ENCODE data around the gene CYP2E1.
"Not testable (repeated sequence)": the region's sequence is repeated elsewhere in the genome, so short reads cannot be mapped to it uniquely, and the experiment has no call there.

Gene CYP2E1

DNA sequence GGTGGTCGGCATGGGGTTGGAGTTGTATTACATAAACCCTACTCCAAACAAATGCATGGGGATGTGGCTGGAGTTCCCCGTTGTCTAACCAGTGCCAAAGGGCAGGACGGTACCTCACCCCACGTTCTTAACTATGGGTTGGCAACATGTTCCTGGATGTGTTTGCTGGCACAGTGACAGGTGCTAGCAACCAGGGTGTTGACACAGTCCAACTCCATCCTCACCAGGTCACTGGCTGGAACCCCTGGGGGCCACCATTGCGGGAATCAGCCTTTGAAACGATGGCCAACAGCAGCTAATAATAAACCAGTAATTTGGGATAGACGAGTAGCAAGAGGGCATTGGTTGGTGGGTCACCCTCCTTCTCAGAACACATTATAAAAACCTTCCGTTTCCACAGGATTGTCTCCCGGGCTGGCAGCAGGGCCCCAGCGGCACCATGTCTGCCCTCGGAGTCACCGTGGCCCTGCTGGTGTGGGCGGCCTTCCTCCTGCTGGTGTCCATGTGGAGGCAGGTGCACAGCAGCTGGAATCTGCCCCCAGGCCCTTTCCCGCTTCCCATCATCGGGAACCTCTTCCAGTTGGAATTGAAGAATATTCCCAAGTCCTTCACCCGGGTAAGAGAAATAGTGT lies at the start of gene CYP2E1:
TSS of gene CYP2E1 (plus strand) at position 407 of the 632 bp plus-strand sequence. CDS start at position 440, 33 bp downstream.
- no peak for DNase-seq (ENCODE audit: low read depth)

DNA sequence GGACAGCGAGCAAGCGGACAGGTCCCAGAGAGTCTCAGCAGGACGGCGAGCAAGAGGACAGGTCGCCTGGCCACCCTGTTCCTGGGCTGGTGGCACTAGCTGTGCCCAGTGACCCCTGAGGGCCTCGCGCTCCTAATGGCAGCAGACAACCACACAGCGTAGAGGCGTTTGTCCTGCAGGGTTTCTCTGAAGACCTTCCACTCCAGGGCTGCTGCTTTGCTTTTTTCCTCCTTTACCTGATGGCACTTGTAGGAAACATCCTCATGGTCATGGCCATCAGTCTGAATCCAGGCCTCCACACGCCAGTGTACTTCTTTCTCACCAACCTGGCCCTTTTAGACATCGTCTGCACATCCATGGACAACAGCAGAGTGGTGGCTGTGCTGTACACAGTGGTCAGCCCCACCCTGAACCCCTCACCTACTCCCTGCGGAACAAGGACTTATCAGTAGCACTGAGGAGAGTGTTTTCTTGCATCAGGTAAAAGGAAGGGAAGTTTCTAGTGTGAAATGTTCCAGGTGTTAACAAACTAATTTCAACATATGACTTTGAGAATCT lies 46.0 kb upstream of the CYP2E1 start:
- DNase-seq (ENCODE audit: low read depth) = no peak

DNA sequence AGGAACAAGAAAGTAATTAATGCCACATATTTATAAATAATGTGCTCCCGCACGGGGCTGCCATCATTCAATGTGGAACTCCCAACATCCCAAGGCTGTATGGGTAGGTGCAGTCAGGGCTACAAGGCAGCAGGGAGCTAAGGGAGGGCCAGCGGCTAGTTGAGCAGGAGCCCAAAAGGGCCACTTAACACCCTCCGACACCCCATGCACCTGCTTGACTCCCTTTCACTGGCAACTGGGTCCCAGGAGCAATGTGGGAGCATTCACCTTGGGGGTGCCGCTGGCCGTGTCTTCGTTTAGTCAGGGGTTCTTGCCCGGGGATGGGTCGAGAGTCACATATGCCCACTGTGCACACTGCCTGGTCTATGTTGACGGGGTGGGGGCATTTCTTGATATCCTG lies 45.5 kb upstream of the CYP2E1 start:
- no peak for DNase-seq (ENCODE audit: low read depth)

DNA sequence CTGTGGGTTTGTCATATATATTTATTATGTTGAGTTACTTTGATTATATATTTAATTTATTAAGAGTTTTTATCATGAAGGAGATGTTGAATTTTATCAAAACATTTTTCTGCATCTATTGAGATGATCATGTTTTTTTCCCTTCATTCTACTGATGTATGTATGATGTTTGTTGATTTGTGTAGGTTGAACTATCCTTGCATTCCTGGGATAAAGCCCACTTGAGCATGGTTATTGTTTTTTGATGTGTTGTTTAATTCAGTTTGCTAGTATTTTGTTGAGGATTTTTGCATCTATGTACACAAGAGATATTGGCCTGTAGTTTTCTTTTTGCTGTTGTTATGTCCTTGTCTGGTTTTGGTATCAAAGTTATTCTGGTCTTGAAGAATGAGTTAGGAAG lies 42.3 kb upstream of the CYP2E1 start:
- no peak for DNase-seq (ENCODE audit: low read depth)

DNA sequence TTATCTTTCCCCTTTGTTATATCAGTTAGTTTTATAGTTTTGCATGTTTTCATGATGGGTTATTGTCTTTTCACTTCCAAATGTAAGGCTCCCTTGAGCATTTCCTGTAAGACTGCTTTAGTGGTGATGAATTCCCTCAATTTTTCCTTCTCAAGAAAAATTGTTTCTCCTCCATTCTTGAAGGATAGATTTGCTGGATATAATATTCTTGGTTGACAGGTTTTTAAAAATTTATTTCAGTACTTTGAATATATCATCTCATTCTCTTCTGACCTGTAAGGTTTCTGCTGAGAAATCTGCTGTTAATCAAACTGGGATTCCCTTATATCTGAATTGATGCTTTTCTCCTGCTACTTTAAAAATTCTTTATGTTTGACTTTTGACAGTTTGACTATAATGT lies 40.1 kb upstream of the CYP2E1 start:
- no peak for DNase-seq (ENCODE audit: low read depth)

DNA sequence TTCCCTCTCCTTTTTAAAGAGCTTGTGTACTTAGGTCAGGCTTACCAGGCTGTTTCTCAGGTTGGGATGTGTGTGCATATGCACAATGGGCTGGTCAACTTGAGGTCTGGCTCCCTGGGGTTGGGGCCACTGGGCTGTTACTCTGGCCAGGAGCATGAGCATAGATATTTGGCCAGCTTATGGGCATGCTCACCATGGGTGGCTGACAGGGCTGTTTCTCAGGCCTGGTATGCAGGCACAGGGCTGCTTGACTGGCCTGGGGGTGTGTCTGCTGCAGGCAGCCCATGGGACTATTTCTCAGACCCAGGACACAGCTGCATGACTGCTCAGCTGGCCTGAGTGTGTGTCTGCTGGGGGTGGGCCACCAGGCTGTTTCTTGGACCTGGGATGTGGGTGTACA lies 38.8 kb upstream of the CYP2E1 start:
- no peak for DNase-seq (ENCODE audit: low read depth)

DNA sequence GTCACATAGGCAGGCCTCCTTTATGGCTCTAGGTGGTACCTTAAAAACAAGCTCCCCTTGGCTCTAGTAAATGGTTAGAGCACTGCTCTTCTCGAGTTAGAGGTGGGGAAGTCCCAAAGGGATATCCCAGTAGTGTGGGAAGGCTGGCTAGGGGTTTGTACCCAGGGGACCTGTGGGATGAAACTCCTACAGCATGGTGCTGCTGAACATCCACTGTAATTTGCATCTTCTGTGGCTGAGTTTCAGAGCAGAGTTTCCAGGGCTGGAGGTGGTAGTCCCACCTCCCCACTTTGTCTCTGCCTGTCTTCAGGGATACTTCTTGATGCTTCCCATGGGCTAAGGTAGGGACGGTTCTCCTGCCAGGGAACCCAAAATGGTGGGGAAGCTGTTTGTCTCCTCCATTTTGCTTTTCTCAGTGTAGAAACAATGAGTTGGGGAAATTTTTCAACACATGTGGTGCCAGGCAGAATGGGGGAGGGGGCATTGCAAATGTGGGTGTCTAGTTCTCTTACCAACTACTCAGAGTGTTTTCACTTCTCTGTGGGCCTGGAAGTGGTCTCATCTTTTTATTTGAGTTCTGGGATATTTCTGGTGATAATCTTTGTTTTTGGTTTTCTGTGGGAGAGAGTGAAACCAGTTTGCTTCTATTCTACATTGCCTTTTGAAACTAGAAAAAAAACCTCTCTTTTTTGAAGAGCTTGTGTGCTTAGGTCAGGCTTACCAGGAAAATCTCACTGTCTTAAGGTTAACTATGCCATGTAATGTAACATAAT lies 37.2 kb upstream of the CYP2E1 start:
- no peak for DNase-seq (ENCODE audit: low read depth)

DNA sequence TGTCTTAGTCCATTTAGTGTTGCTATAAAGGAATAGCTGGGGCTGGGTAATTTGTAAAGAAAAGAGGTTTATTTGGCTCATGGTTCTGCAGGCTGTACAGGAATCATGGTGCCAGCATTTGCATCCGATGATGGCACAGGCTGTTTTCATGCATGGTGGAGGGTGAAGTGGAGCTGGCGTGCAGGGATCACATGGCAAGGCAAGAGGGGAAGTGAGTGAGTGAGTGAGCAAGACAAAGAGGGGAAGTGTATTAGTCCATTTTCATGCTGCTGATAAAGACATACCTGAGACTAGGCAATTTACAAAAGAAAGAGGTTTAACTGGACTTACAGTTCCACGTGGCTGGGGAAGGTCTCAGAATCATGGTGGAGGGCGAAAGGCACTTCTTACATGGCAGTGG lies 33.6 kb upstream of the CYP2E1 start:
- DNase-seq (ENCODE audit: low read depth) = not testable (repeated sequence)

DNA sequence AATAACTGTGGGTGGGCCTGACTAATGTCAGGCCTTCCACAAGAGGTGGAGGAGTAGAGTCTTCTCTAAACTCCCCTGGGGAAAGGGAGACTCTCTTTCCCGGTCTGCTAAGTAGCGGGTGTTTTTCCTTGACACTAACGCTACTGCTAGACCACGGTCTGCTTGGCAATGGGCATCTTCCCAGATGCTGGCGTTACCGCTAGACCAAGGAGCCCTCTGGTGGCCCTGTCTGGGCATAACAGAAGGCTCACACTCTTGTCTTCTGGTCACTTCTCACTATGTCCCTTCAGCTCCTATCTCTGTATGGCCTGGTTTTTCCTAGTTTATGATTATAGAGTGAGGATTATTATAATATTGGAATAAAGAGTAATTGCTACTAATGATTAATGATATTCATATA lies 29.8 kb upstream of the CYP2E1 start:
- DNase-seq (ENCODE audit: low read depth) = not testable (repeated sequence)

DNA sequence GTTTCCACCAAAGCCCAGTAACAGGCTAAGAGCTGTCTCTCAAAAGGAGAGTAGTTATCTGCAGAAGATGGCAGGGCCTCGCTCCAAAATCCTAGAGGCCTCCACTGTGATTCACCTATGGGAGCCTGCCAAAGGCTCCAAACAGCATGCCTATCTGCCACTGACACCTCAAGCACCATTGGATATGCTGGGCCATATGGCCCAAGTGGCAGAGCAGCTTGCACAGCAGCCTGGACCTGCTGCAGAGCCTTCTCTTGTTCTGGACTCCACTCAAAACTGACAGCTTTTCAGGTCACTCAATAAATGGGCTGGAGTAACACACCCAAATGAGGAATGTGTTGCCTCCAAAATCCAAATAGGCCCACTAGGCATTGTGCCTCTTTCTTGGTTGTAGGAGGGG lies 28.0 kb upstream of the CYP2E1 start:
- not testable (repeated sequence) for DNase-seq (ENCODE audit: low read depth)

DNA sequence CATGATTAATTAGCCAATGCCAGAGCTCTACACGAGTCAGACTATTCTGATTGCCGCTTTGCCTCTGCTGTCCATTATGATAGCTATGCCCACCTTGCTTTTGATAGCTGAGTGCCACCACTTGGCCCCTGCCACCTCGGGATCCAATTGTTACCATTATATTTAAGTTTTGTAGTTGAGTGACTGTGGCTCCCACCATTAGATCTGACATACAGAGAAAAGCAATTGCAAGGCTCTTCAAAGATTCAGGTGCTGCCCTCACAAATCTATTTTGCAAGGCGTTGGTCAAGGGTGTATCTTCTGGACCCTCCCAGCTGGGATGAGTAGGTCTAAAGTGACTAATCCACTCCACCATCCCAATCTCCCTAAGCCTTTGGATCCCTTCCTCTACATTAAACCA lies 26.3 kb upstream of the CYP2E1 start:
- not testable (repeated sequence) for DNase-seq (ENCODE audit: low read depth)

DNA sequence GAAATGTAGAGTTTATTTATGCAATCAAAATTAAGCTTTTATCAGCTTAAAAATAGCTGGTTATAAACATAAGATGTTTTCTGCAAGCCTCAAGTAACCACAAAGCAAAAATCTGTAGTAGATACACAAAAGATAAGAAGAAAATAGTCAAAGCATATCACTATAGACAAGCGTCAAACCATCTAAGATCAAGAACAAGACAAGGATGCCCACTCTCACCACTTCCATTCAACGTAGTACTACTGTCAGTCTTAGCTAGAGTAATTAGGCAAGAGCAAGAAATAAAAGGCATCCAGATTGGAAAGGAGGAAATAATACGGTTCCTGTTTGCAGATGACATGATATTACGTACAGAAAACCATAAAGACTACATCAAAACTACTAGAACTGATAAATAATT lies 17.5 kb upstream of the CYP2E1 start:
- no peak for DNase-seq (ENCODE audit: low read depth)

DNA sequence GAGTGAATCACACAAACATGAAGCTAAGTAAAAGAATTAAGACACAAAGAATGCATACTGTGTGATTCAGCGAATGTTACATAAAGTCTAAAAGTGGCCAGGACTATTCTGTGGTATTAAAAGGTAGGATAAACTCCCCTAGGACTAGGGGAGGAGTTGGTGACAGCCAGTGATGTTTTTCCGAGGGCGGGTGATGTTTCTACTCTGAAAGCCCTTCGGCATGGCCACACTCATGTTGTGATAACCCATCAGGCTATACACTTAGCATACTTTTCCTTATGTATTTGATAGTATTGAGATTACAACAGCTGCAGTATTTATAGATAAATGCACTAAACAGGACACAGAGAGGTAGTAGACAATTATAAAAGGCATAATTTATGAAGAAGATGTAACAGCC lies 15.8 kb upstream of the CYP2E1 start:
- no peak for DNase-seq (ENCODE audit: low read depth)

DNA sequence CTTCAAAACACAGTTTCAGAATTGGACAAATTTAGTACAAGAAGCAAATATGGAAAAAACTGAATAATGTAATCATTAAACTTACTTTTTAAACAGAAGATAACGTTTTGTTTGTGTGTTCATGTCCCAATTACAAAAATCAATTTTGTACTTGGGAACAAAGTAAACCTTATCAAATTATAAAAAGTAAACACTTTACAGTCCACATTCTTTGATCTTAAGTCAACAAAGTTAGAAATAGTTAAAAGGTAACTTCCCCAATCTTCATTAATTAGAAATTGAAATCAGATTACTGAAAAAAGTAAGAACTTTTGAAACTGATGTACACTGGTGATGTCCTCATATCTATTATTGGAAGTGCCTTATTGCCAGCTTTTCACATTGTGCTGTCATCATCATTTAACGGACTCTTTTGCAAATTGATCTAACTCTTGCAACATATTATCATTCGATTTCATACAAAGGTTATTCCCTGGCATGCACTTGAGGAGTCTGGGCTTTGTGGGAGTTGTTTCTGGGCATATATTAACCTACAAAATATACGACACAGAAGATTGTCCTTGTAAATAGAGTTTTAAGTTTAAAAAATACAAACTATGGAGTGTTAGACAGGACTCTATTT lies 15.1 kb upstream of the CYP2E1 start:
- no peak for DNase-seq (ENCODE audit: low read depth)

DNA sequence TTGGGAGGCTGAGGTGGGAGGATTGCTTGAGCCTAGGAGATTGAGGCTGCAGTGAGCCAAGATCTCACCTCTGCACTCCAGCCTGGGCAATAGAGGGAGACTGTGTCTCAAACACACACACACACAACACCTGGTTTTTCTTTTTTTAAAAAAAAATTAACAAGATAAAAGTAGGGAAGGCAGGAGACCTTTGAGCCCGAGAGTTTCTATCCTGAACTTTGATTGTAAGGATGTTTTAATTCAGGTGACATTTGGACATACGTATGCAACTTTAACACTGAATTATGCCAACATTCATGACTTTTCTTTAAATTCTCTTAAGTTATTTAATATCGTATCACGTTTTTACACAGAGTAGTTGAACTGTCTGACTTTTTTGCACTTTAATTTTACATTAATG lies 11.7 kb upstream of the CYP2E1 start:
- no peak for DNase-seq (ENCODE audit: low read depth)

DNA sequence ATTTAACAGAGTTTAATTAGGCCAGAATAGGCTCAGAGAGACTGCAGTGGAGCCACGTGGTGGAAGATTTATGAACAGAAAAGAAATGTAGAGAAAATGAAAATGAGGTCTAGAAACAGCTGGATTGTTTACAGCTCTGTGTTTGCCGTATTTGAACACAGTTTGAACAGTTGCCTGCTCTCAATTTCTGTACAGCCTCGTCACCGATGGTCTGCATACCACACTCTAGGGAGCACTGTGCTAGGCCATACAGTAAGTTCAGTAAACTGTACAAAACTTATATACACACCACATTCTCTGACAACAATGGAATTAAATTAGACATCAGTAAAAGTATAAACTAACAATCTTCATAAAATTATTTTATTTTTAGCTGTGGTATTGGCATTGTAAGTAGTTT lies 11.1 kb upstream of the CYP2E1 start:
- DNase-seq (ENCODE audit: low read depth) = no peak

DNA sequence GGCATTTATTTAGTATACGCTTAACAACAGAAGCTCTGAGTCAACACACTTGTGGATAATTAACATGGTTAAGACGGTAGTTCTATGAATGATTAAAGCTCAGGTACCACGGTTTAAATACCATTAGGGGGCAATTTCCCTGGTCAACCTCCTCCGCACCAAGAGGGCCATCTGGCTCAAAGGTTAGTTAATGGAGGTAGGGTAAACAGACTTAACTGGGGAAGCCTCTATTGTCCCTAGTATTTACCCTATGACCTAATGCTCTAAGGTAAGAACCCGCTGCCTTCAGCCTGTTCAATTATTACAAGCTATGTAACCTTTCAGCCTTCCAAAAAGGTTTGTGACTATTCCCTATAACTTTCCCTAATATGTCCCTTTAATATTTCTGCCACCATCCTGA lies 8.6 kb upstream of the CYP2E1 start:
- DNase-seq (ENCODE audit: low read depth) = not testable (repeated sequence)

DNA sequence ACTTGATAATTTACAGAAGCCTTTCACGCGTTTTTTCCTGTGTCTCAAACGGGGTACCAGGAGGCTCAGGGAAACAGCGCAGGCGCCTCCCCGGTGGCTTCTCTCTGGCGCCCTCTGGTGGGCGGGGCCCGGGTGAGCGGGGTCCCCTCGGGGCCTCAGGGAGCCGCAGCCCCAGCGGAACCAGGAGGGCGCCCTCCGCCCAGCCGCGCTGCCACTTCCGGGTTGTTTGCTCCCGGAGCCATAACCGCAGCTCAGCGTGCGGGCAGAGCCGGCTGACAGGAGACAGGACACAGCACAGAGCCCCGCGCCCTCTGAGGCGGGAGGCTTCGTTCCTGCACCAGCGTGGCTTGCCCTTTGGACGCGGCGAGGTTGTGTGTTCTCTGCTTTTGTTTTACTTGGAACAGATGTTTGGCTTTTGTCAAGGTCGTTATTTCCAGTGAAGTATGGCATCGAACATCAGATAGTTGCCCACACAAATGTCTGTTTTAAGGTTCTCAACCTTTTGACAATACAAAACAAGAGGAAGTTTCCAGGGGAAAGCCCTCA lies 6.9 kb upstream of the CYP2E1 start:
- peak; percentile 21 for DNase-seq (ENCODE audit: low read depth)

DNA sequence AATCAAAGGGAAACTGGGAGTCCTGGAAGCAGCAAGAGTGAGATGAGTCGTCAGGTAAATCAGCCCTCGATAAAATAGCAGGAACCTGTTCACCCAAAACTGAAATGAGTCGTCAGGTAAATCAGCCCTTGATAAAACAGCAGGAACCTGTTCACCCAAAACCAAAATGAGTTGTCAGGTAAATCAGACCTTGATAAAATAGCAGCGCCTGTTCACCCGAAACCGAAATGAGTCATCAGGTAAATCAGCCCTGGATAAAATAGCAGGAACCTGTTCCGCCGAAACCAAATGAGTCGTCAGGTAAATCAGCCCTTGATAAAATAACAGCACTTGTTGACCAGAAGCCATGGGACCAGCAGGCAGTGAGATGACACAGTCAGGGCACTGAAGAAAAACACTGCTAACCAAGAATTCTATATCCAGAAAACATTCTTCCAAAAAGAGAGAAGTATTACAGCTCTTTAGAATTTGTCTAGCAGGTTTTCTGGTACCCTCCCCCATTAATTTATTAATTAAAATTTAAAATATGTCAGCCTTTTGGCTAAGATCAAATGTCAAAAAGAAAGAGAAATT lies 3.4 kb upstream of the CYP2E1 start:
- DNase-seq (ENCODE audit: low read depth) = no peak

DNA sequence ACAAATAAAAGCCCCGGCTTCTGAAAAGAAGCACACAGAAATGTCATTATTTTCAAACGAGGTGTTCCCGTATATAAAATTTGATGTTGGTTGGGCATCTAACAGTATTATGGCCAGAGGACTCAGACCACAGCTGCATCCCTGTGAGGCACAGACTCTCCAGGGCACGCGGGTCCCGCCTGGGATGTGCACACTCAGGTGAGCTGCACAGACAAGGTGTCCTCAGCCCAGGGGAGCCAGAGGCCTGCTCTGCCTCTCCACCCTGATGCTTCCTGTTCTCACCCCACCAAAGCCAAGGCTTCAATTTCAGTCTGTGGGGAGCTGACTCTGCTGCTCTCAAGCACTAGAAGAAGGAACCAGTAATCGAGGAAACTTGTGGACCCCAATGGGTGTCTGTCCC lies 1.7 kb upstream of the CYP2E1 start:
- DNase-seq (ENCODE audit: low read depth) = no peak

DNA sequence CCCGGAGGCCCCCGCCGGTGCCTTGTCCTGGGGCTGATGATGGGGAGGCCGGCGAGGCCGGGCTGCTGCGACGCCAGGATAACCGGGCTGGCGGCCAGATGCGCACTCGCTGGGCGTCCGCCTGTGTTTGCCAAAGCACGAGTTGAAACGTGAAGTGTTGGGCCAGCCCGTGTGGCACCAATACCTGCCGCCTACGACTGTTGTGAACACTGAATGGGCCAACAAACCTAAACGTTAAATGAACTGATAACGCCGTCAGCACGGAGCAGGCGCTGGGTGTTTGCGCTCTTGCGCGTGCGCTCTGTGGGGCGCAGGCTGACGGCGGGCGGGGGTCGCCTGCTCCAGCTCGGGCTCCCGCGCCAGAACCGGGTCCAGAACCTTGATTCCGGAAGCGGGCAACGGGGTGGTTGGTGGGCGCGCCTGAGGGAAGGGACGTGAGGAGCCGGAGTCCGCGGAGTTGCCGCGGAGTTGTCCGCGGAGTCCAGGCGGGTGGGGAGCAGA lies 658 bp downstream of the CYP2E1 start:
- DNase-seq (ENCODE audit: low read depth) = no peak

DNA sequence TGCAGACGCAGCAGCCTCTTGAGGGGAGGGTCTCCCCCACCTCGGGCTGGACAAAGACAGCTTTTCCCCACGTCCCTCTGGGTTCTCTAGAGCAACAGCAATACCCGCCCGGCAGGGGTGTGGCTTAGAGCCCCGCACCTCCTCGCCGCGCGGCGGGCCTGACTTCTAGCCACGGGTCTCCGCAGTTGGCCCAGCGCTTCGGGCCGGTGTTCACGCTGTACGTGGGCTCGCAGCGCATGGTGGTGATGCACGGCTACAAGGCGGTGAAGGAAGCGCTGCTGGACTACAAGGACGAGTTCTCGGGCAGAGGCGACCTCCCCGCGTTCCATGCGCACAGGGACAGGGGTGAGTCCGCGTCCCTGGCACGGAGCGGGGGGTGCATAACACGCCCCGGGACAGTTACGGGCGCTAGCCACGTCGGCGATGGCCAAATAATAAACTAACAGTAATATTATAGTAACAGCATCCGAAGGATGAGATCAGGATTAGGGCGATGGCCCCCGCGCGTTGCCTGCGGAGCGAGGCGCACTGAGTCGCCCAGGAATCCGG lies 1.2 kb downstream of the CYP2E1 start:
- DNase-seq (ENCODE audit: low read depth) = no peak

All from GM04504 (cell line).